Osteocyte (in vitro differentiated cells): Measurements from ENCODE around the gene AHNAK2. TPM values are rescaled to one million over a fixed set of nuclear protein-coding genes. Genes with fewer than 3 reads are reported as not detected.

Experiments
- DNase-seq: peaks from one replicate; pipeline ENCODE4 v3.0.0; 2021; ENCODE audit warnings: mixed read lengths; ENCODE audit not compliant: unreplicated experiment; ENCODE audit errors: extremely low spot score
- H3K27ac Mint-ChIP-seq: one replicate; pipeline ENCODE4 v1.8.0; 2021; ENCODE audit warnings: mild to moderate bottlenecking, mixed read lengths; ENCODE audit not compliant: unreplicated experiment
- H3K27me3 Mint-ChIP-seq: one replicate; pipeline ENCODE4 v1.8.0; 2021; ENCODE audit warnings: mixed read lengths; ENCODE audit not compliant: unreplicated experiment
- H3K36me3 Mint-ChIP-seq: one replicate; pipeline ENCODE4 v1.8.0; 2021; ENCODE audit warnings: mixed read lengths; ENCODE audit not compliant: unreplicated experiment
- H3K4me1 Mint-ChIP-seq: one replicate; pipeline ENCODE4 v1.8.0; 2021; ENCODE audit warnings: mixed read lengths; ENCODE audit not compliant: unreplicated experiment
- H3K4me3 Mint-ChIP-seq: one replicate; pipeline ENCODE4 v1.8.0; 2021; ENCODE audit warnings: mild to moderate bottlenecking, moderate library complexity, mixed read lengths; ENCODE audit not compliant: unreplicated experiment
- H3K9me3 Mint-ChIP-seq: one replicate; pipeline ENCODE4 v1.8.0; 2021; ENCODE audit warnings: mixed read lengths; ENCODE audit not compliant: unreplicated experiment
- total RNA-seq: library from RNA; stranded (reverse); gene quantifications from 2 replicates; pipeline ENCODE4 v1.2.1, GENCODE V29; 2021
- TF ChIP-seq, protein P1 (sequence below): fragments of 200-600 bp; sonication (generic); IDR thresholded peaks from 2 replicates; pipeline ENCODE4 v1.5.0; 2021; ENCODE audit warnings: antibody characterized with exemption, mild to moderate bottlenecking, moderate library complexity

AHNAK2 gene
- total RNA-seq, 1 donor from 2014 or later, result 145 TPM

DNA sequence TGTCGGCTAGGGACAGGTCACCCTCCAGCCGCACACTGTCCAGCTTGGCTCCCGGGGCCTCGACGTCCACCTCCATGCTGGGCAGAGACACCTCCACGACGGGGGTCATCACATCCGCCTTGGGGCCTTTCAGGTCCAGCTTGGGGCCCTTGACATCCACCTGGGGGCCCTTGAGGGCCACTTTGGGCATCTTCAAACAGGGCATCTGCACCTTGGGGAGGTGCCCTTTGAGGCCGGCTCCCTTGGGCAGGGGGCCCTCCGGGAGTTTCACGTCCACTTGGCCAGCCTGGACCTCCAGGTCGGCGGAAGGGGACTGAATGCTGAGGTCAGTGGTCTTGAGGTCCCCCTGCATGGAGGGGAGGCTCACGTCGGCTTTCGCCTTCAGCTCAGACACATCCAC is 35.6 kb downstream of the AHNAK2 start:
- no peak overlapping the region for H3K4me3 Mint-ChIP-seq
- peaks cover 21% of the 10 kb centered on the region for H3K36me3 Mint-ChIP-seq
- H3K9me3 Mint-ChIP-seq, result no peaks in the 10 kb centered on the region
- H3K27me3 Mint-ChIP-seq, result no peaks in the 10 kb centered on the region
- no peaks in the 10 kb centered on the region for H3K4me1 Mint-ChIP-seq
- DNase-seq, result no peak
- no peak overlapping the region for H3K27ac Mint-ChIP-seq
- TF ChIP-seq, protein P1, sequence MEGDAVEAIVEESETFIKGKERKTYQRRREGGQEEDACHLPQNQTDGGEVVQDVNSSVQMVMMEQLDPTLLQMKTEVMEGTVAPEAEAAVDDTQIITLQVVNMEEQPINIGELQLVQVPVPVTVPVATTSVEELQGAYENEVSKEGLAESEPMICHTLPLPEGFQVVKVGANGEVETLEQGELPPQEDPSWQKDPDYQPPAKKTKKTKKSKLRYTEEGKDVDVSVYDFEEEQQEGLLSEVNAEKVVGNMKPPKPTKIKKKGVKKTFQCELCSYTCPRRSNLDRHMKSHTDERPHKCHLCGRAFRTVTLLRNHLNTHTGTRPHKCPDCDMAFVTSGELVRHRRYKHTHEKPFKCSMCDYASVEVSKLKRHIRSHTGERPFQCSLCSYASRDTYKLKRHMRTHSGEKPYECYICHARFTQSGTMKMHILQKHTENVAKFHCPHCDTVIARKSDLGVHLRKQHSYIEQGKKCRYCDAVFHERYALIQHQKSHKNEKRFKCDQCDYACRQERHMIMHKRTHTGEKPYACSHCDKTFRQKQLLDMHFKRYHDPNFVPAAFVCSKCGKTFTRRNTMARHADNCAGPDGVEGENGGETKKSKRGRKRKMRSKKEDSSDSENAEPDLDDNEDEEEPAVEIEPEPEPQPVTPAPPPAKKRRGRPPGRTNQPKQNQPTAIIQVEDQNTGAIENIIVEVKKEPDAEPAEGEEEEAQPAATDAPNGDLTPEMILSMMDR, result no peak

DNA sequence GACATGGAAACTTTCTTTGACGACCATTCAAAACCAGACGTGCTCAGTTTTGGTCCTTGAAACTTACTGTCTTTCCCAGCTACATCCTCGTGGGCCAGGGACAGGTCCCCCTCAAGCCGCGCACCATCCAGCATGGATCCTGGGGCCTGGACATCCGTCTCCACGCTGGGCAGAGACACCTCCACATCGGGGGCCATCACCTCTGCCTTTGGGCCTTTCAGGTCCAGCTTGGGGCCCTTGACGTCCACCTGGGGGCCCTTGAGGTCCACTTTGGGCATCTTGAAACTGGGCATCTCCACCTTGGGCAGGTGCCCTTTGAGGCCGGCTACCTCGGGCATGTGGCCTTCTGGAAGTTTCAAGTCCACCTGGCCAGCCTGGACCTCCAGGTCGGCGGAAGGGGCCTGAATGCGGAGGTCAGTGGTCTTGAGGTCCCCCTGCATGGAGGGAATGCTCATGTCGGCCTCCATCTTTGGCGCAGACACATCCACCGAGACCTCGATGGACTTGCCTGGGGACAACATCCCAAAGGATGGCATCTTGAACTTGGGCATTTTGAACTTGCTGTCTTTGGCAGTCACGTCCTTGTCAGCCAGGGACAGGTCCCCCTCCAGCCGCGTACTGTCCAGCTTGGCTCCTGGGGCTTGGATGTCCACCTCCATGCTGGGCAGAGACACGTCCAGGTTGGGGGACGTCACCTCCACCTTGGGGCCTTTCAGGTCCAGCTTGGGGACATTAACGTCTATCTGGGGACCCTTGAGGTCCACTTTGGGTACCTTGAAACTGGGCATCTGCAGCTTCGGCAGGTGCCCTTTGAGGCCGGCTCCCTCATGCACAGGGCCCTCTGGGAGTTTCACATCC is 36.4 kb downstream of the AHNAK2 start:
- no peak for DNase-seq
- Mint-ChIP-seq H3K27me3 (no peaks in the 10 kb centered on the region), H3K36me3 (peaks cover 19% of the 10 kb centered on the region), H3K4me1 (no peaks in the 10 kb centered on the region), H3K9me3 (no peaks in the 10 kb centered on the region), H3K27ac (no peak overlapping the region), H3K4me3 (no peak overlapping the region)
- TF ChIP-seq, protein P1, result no peak

DNA sequence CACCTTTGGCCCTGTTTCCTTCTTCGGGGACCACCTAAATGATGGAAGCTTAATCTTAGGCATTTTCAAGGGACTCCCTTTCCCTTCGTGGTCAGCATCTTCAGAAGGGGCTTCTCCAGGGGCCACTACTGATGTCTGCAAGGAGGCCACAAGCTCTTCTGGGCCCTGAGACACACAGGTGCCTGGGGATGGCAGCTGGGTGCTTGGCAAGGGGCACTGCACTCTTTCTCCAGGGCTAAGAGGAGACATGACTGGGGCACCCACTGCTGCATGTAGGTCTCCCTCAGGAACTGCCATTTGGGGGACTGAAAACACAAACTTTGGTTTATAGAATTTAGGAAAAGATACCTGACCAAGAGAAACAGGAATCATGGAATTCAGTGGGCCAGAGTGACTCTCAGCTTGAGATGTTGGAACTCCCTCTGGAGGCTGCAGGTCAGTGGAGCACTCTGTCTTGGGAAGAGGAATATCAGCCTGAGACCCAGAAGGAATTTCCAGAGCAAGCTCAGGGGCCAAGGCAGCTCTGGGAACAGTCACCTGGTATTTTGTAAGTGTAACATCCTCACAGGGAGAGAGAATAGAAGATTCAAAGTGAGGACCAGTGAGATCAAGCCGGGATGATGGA is 37.5 kb downstream of the AHNAK2 start:
- H3K27ac Mint-ChIP-seq, result no peak overlapping the region
- no peak overlapping the region for H3K4me3 Mint-ChIP-seq
- no peaks in the 10 kb centered on the region for H3K27me3 Mint-ChIP-seq
- no peak for DNase-seq
- no peaks in the 10 kb centered on the region for H3K4me1 Mint-ChIP-seq
- TF ChIP-seq, protein P1, result no peak
- H3K36me3 Mint-ChIP-seq, result peaks cover 18% of the 10 kb centered on the region
- no peaks in the 10 kb centered on the region for H3K9me3 Mint-ChIP-seq

DNA sequence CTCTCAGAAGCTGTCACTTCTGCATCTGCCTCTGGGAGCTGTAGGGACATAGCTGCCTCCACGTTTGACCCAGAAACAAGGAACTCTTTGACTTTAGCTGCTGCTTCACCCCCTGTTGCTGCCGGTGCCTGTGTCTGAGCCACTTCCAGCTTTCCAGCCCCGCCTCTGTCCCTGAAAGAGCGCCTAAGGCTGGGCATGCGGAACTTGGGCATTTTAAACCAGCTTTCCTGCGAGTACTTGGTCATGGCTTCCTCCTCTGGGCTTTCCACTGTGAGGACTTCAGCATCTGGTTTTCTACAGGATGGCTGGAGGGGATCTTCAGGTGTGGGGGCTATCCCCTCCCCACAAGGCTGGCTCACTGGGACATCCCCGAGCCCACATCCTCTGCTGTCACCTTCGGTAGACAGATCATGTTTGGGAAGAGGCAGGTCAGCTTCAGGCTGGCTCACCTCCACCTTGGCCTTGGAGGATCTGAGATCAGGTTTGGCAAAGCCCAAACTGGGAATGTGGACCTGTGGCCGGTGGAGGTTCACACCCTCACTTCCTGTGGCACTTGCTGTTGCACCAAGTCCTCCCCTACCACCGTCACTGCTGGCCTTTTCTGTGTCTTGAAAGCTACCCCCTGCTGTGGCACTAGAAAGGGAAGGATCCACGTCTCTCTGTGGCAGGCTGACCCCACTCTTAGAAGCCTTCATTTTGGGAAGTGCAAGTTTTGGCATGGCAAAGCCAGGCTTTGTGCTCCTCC is 38.3 kb downstream of the AHNAK2 start:
- no peak for DNase-seq

More for the DNA sequence above, 38.3 kb downstream of the AHNAK2 start:
- H3K27me3 Mint-ChIP-seq, result no peaks in the 10 kb centered on the region
- no peak overlapping the region for H3K4me3 Mint-ChIP-seq
- H3K27ac Mint-ChIP-seq, result no peak overlapping the region
- TF ChIP-seq, protein P1, result no peak
- no peaks in the 10 kb centered on the region for H3K4me1 Mint-ChIP-seq
- peaks cover 13% of the 10 kb centered on the region for H3K36me3 Mint-ChIP-seq
- H3K9me3 Mint-ChIP-seq, result no peaks in the 10 kb centered on the region
